GM12891 (cell line): Measurements from ENCODE around the gene BLM.

Source experiments
- POLR2A ChIP-seq: IDR thresholded peaks from 2 replicates; pipeline ENCODE4 v1.6.1; 2011; ENCODE audit warnings: low read depth, low read length, control low read depth
- POLR2AphosphoS5 ChIP-seq: IDR thresholded peaks from 2 replicates; pipeline ENCODE4 v1.6.1; 2011; ENCODE audit warnings: low read depth, low read length, control low read depth

GRCh38 chr15:90680371-90680935 is 36.7 kb upstream of the BLM start:
- TF ChIP-seq POLR2A (no peak), POLR2AphosphoS5 (no peak)
